ENCODE results near the gene SSBP3. TPM values are rescaled to one million over a fixed set of nuclear protein-coding genes. Genes with fewer than 3 reads are reported as not detected.

The SSBP3 gene
- total and polyA plus RNA-seq, 2 experiments from 2014 or later = 6.2 to 19.9 TPM

GRCh38 chr1:54279457-54279856, 126.7 kb downstream of the SSBP3 start:
- H3K36me3 ChIP-seq (ENCODE audit: low read depth) = no peaks in the 10 kb centered on the region; the same call in 1 of the 2 replicates
- peaks cover 14% of the 10 kb centered on the region; the same call in 1 of the 2 replicates for H3F3A ChIP-seq (ENCODE audit: insufficient read depth)
- H3K4me1 ChIP-seq (ENCODE audit: insufficient read depth) = peaks cover 17% of the 10 kb centered on the region
- H3K9ac ChIP-seq = no peak overlapping the region
- no peaks in the 10 kb centered on the region for H4K20me1 ChIP-seq (ENCODE audit: insufficient read depth)
- no peak overlapping the region for H2AFZ ChIP-seq
- in situ Hi-C loops (cut with MboI) = no loop called here
- 97 to 100% methylated on average over 6 to 8 of the region's 8 CpGs for WGBS, 2 experiments (ENCODE audit: low coverage in 1 of 2, low lambda C conversion rate in 2 of 2, missing lambda C conversion rate in 2 of 2)
- no peak overlapping the region for H3K4me3 ChIP-seq
- H3K79me2 ChIP-seq (ENCODE audit: insufficient read depth) = peaks cover 25% of the 10 kb centered on the region
- peak overlapping the region; percentile 17 for H3K4me2 ChIP-seq (ENCODE audit: unreplicated experiment)
- DNase-seq = no peak
- no peak overlapping the region for H3K27ac ChIP-seq
- TF ChIP-seq EZH2phosphoT487 (IDR thresholded peaks at IDR 0.05; ENCODE audit: insufficient read depth, low read depth) (no peak), EZH2 (IDR thresholded peaks at IDR 0.05; ENCODE audit: insufficient read depth, poor library complexity, severe bottlenecking) (no peak)
- H3K9me3 ChIP-seq (ENCODE audit: low read depth) = no peaks in the 10 kb centered on the region
- no peaks in the 10 kb centered on the region for H3K9me2 ChIP-seq (ENCODE audit: insufficient read depth)
- no peaks in the 10 kb centered on the region for H3K27me3 ChIP-seq (replicated peaks; ENCODE audit: insufficient read depth)

- Histone ChIP-seq H2AFZ (no peak overlapping the region), H3K4me1 (ENCODE audit: insufficient read depth) (peaks cover 20% of the 10 kb centered on the region), H3K9me2 (ENCODE audit: insufficient read depth) (no peaks in the 10 kb centered on the region), H3F3A (ENCODE audit: insufficient read depth) (peaks cover 14% of the 10 kb centered on the region), H4K20me1 (ENCODE audit: insufficient read depth) (no peaks in the 10 kb centered on the region), H3K4me3 (no peak overlapping the region), H3K9me3 (ENCODE audit: low read depth) (no peaks in the 10 kb centered on the region), H3K9ac (no peak overlapping the region), H3K27ac (no peak overlapping the region), H3K36me3 (ENCODE audit: low read depth) (no peaks in the 10 kb centered on the region; the same call in 1 of the 2 replicates), H3K4me2 (ENCODE audit: unreplicated experiment) (peak overlapping the region; percentile 17), H3K27me3 (replicated peaks; ENCODE audit: insufficient read depth) (no peaks in the 10 kb centered on the region), H3K79me2 (ENCODE audit: insufficient read depth) (peaks cover 21% of the 10 kb centered on the region)
- WGBS, 2 experiments (ENCODE audit: low coverage in 1 of 2, low lambda C conversion rate in 2 of 2, missing lambda C conversion rate in 2 of 2) = 85% methylated on average over 9 of the region's 9 CpGs
- TF ChIP-seq EZH2 (IDR thresholded peaks at IDR 0.05; ENCODE audit: insufficient read depth, poor library complexity, severe bottlenecking) (no peak), EZH2phosphoT487 (IDR thresholded peaks at IDR 0.05; ENCODE audit: insufficient read depth, low read depth) (no peak)
- in situ Hi-C loops (cut with MboI) = no loop called here
- peak; percentile 34 for DNase-seq
These were observed 127.2 kb downstream of the SSBP3 start for GRCh38 chr1:54278941-54279422.

- no peak for DNase-seq
- H4K20me1 ChIP-seq (ENCODE audit: insufficient read depth) = no peaks in the 10 kb centered on the region
These were observed 128.5 kb downstream of the SSBP3 start for GRCh38 chr1:54277451-54278341.

GRCh38 chr1:54276617-54277450, 129.4 kb downstream of the SSBP3 start:
- Histone ChIP-seq H3K4me1 (ENCODE audit: insufficient read depth) (peaks cover 40% of the 10 kb centered on the region), H3K9ac (no peak overlapping the region), H3K9me2 (ENCODE audit: insufficient read depth) (no peaks in the 10 kb centered on the region), H3K4me2 (ENCODE audit: unreplicated experiment) (no peak overlapping the region), H3K4me3 (no peak overlapping the region), H2AFZ (no peak overlapping the region), H3F3A (ENCODE audit: insufficient read depth) (peaks cover 23% of the 10 kb centered on the region), H3K27me3 (replicated peaks; ENCODE audit: insufficient read depth) (no peaks in the 10 kb centered on the region), H3K9me3 (ENCODE audit: low read depth) (no peaks in the 10 kb centered on the region), H3K36me3 (ENCODE audit: low read depth) (no peaks in the 10 kb centered on the region; the same call in 1 of the 2 replicates), H3K79me2 (ENCODE audit: insufficient read depth) (peaks cover 2% of the 10 kb centered on the region; the same call in 1 of the 2 replicates), H3K27ac (no peak overlapping the region), H4K20me1 (ENCODE audit: insufficient read depth) (no peaks in the 10 kb centered on the region)
- no peak for TF ChIP-seq EZH2phosphoT487 (IDR thresholded peaks at IDR 0.05; ENCODE audit: insufficient read depth, low read depth)
- in situ Hi-C loops (cut with MboI) = no loop called here
- DNase-seq = no peak
- 95 to 98% methylated on average over 11 of the region's 11 CpGs for WGBS, 2 experiments (ENCODE audit: low coverage in 1 of 2, low lambda C conversion rate in 2 of 2, missing lambda C conversion rate in 2 of 2)

More at GRCh38 chr1:54277451-54278341, 128.5 kb downstream of the SSBP3 start:
- H2AFZ ChIP-seq = no peak overlapping the region
- H3F3A ChIP-seq (ENCODE audit: insufficient read depth) = peaks cover 14% of the 10 kb centered on the region
- 75 to 81% methylated on average over 4 of the region's 4 CpGs for WGBS, 2 experiments (ENCODE audit: low coverage in 1 of 2, low lambda C conversion rate in 2 of 2, missing lambda C conversion rate in 2 of 2)
- in situ Hi-C loops (cut with MboI) = no loop called here
- H3K9ac ChIP-seq = no peak overlapping the region
- H3K27ac ChIP-seq = no peak overlapping the region
- H3K27me3 ChIP-seq (replicated peaks; ENCODE audit: insufficient read depth) = no peaks in the 10 kb centered on the region
- H3K4me3 ChIP-seq = no peak overlapping the region
- no peak overlapping the region for H3K4me2 ChIP-seq (ENCODE audit: unreplicated experiment)
- no peaks in the 10 kb centered on the region for H3K9me3 ChIP-seq (ENCODE audit: low read depth)
- H3K36me3 ChIP-seq (ENCODE audit: low read depth) = no peaks in the 10 kb centered on the region; the same call in 1 of the 2 replicates
- H3K9me2 ChIP-seq (ENCODE audit: insufficient read depth) = no peaks in the 10 kb centered on the region
- peaks cover 9% of the 10 kb centered on the region for H3K79me2 ChIP-seq (ENCODE audit: insufficient read depth)
- H3K4me1 ChIP-seq (ENCODE audit: insufficient read depth) = peaks cover 32% of the 10 kb centered on the region
- no peak for TF ChIP-seq EZH2phosphoT487 (IDR thresholded peaks at IDR 0.05; ENCODE audit: insufficient read depth, low read depth)
- no peak for TF ChIP-seq EZH2 (IDR thresholded peaks at IDR 0.05; ENCODE audit: insufficient read depth, poor library complexity, severe bottlenecking)
